Measurements from ENCODE around the gene SMIM29. TPM values are rescaled to one million over a fixed set of nuclear protein-coding genes. Genes with fewer than 3 reads are reported as not detected.

SMIM29 gene
- total RNA-seq, 2 donors from 2014 or later = 8.2 to 11.5 TPM

DNA sequence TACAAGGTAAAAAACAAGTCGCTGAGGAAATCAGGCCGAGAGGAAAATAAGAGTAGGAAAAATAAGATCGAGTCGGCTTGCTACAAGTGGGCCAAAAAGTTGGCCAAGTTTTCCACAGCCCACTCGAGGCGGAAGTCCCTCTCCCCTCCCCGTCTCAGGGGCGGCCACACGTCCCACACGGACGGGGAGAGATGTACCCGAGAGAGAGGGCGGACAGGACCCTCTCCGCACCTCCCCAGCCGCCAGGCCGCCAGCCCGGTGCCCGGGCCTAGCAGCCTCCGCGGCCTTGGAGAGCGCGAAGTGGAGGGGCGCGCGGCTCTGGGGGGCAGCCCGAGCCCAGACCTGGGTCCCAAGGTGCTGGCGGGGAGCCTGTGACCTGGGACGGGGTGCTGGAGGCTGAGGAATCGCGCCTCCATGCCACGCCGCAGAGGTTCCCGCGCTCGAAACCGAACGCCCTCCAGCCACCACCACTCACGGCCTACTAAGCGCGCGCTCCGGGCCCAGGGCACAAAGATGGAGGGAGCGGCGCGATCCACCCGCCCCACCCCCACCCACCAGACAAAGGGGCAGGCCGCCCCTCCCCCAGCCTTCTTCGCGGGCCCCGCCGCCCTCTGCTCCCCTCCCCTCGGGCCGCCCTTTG lies 14.0 kb downstream of the SMIM29 start:
- DNase-seq (peak in 1 of 2 donors; percentile 35), ATAC-seq (no peak)
- intact Hi-C loops (cut with DNase I, micrococcal nuclease) = no loop called here

GRCh38 chr6:34233867-34234266 lies 14.9 kb downstream of the SMIM29 start:
- no peak for ATAC-seq
- DNase-seq = no peak
- intact Hi-C loops (cut with DNase I, micrococcal nuclease) = no loop called here

DNA sequence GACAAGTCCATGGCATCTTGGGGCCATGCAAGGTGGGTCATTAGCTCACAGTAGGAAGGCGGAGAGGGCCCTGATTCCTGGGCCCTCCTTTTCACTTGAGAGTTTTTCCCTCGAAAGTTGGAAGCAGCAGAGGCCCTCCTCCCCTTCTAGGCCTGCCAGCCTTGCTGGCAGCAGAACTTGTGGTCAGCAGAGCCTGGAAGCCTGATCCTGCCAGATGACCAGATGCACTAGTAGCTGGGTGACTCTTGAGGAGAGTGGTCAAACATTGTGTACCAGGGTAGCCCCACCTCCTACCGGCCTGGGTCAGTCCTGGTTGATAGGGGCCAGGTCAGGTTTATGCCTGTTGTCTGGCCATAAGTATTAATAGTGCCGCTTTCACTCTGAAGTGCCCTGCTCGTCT lies 15.9 kb downstream of the SMIM29 start:
- DNase-seq = no peak
- no peak for ATAC-seq
- intact Hi-C loops (cut with DNase I, micrococcal nuclease) = no loop called here

GRCh38 chr6:34231566-34232336 lies 17.1 kb downstream of the SMIM29 start:
- ATAC-seq (no peak), DNase-seq (no peak)
- intact Hi-C loops (cut with DNase I, micrococcal nuclease) = no loop called here

GRCh38 chr6:34230653-34231371 lies 18.0 kb downstream of the SMIM29 start:
- no peak for DNase-seq
- intact Hi-C loops (cut with DNase I, micrococcal nuclease) = no loop called here
- ATAC-seq = no peak

GRCh38 chr6:34229877-34230276 lies 18.9 kb downstream of the SMIM29 start:
- intact Hi-C loops (cut with DNase I, micrococcal nuclease) = no loop called here
- no peak for ATAC-seq

GRCh38 chr6:34227761-34228421 lies 20.9 kb downstream of the SMIM29 start:
- DNase-seq (no peak), ATAC-seq (no peak)
- intact Hi-C loops (cut with DNase I, micrococcal nuclease) = no loop called here

More at GRCh38 chr6:34229877-34230276, 18.9 kb downstream of the SMIM29 start:
- DNase-seq = no peak

DNA sequence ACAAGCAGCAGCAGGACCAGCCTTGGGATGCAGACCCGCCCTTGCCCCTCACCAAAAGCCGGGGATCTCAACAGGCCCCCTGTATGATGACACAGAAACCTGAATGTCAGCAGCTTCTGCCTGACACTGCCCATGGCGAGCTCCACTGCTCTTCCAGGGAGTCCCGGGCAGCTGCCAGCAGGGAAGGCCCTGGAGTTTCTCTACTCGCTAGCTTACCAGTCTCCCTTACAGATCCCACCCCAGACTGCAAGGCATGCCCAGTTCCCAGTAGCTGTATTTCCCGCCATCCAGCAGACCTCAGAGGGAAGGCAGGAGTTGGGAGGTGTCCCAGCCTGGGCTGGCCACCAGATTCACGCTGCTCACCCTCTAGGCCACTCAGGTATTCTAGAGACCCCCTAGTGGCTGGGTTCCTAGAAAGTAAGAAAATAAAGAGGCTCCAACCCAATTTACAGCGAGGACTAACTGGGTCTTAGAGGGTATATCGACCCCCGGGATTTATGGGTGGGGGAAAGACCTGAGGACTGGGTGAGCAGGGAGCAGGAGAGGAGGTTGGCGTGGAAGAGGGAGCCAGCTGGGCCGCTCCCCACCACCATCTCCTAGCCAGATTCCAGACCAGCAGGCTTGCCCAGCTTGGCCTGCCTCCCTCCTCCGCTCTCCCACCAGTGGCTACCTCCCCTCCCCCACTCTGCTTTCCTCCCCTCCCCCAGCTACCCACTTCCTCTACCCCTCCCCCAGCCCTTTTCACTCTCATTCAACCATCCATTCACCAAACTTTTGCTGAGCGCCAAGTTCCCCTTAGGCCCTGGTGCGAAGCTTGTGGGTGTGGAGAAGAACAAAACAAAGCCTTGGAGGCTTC lies 21.8 kb downstream of the SMIM29 start:
- ATAC-seq = no peak
- no peak for DNase-seq
- intact Hi-C loops (cut with DNase I, micrococcal nuclease) = no loop called here

GRCh38 chr6:34226066-34226465 lies 22.7 kb downstream of the SMIM29 start:
- DNase-seq (no peak), ATAC-seq (no peak)
- intact Hi-C loops (cut with DNase I, micrococcal nuclease) = no loop called here

- ATAC-seq (no peak), DNase-seq (no peak)
These were observed 23.3 kb downstream of the SMIM29 start for GRCh38 chr6:34225551-34225950.

GRCh38 chr6:34223956-34224940 lies 24.6 kb downstream of the SMIM29 start:
- ATAC-seq (peak; percentile 99), DNase-seq (peak; percentile 92 to 94)

More at GRCh38 chr6:34225551-34225950, 23.3 kb downstream of the SMIM29 start:
- intact Hi-C loops (cut with DNase I, micrococcal nuclease) = no loop called here

DNA sequence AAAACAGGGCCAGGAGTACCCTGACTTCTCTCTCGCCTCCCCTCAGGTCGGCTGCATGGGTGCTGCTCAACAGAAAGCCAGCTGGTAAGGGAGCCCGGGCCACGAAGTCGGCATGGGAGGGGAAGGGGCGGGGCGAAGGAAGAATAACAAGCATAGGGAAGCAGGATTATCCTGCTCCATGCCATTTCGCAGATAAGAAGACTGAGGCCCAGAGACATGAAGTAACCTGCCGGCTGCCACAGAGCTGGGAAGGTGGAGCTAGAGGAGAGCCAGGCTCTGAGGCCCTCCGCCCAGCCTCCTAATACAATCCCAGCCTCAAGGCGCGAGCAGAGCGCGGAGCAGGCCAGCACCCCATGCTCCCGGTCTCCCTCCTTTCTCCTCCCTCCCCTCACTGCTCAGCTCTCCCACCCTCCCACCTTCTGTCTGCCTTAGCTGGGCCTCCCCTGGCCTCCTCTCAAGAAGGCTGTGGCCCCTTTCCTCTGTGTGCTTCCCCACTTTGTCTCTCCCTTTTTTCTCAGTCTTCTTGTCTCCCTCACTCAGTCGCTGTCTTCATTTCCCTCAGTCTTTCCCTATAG lies 25.3 kb downstream of the SMIM29 start:
- peak; percentile 51 to 60 for DNase-seq
- ATAC-seq = peak; percentile 27
- intact Hi-C loops (cut with DNase I, micrococcal nuclease) = no loop called here

More at GRCh38 chr6:34223956-34224940, 24.6 kb downstream of the SMIM29 start:
- intact Hi-C loops (cut with DNase I, micrococcal nuclease) = no loop called here

DNA sequence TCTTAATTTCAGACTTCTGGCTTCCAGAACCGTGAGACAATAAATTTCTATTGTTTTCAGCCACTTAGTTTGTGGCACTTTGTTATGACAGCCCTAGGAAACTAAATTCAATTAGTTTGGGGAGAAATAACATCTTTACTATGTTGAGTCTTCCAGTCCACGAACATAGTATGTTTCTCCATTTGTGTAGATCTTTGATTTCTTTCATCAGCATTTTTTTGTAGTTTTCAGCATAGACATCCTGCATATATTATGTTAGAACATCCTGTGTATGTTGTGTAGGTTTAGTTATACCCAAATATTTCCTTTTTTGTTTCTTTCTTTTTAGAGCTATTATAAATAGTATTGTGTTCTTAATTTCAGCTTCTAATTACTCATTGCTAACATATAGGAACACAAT lies 30.1 kb downstream of the SMIM29 start:
- intact Hi-C loops (cut with DNase I, micrococcal nuclease) = no loop called here

GRCh38 chr6:34213772-34214171 lies 35.0 kb downstream of the SMIM29 start:
- no peak for ATAC-seq
- intact Hi-C loops (cut with DNase I, micrococcal nuclease) = no loop called here
- no peak for DNase-seq

More for the DNA sequence above, 30.1 kb downstream of the SMIM29 start:
- no peak for ATAC-seq
- no peak for DNase-seq

- DNase-seq = no peak
- ATAC-seq = no peak
- intact Hi-C loops (cut with DNase I, micrococcal nuclease) = no loop called here
These were observed 40.9 kb downstream of the SMIM29 start for GRCh38 chr6:34207695-34208443.

GRCh38 chr6:34206726-34207125 lies 42.1 kb downstream of the SMIM29 start:
- intact Hi-C loops (cut with DNase I, micrococcal nuclease) = no loop called here
- DNase-seq = no peak
- ATAC-seq = no peak
